Stimulated activated effector memory CD8-positive, alpha-beta T cell treated with anti-CD3 and anti-CD28 coated beads, Interleukin-12 subunit alpha, Interleukin-12 subunit beta, amount 100 ng/mL, for 72 hours (primary cell): ENCODE results near the gene TMEM255B.

Source experiments
- ATAC-seq: fragments of 150-1000 bp; cut with Tn5 transposase; 2 replicates; pipeline ENCODE4 v1.10.0; 2021
- DNase-seq, 2 donors: peaks; one replicate each; pipeline ENCODE4 v3.0.0; 2021 to 2022; ENCODE audit warnings: low spot score in 2 of 2
- H3K27ac Mint-ChIP-seq: one replicate; pipeline ENCODE4 v1.8.0; 2022; ENCODE audit warnings: mild to moderate bottlenecking, mixed read lengths
- H3K36me3 Mint-ChIP-seq: one replicate; pipeline ENCODE4 v1.8.0; 2022; ENCODE audit warnings: mild to moderate bottlenecking, mixed read lengths
- H3K4me1 Mint-ChIP-seq: one replicate; pipeline ENCODE4 v1.8.0; 2022; ENCODE audit warnings: mixed read lengths
- H3K4me3 Mint-ChIP-seq: one replicate; pipeline ENCODE4 v1.8.0; 2022; ENCODE audit warnings: mild to moderate bottlenecking, mixed read lengths
- H3K9me3 Mint-ChIP-seq: one replicate; pipeline ENCODE4 v1.8.0; 2022; ENCODE audit warnings: mixed read lengths

The TMEM255B gene

DNA sequence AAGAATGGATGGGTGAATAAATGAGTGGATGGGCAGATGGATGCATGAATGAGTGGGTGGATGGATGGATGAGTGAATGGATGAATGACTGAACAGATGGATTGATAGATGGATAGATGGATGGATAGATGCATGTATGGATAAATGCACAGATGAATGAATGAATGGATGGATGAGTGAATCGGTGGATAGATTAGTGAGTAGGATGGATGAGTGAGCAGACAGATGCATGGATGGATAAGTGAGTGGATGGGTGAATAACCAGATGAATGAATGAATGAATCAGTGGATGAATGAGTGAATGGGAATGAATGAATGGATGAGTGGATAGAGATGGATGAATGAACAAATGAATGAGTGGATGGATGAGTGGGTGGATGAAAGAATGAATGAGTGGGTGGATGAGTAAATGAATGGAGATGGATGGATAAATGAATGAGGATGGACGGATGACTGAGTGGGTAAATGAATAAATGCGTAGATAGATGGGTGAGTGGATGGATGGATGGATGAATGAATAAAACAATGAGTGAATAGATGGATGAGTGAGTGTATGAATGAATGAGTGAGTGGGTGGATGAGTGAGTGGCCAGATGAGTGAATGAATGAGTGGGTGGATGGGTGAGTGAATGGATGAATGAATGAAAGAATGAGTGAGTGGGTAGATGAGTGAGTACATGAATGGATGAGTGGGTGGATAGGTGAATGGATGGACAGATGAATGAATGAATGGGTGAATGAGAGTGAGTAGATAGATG lies 91.9 kb downstream of the TMEM255B start:
- no peak for ATAC-seq
- DNase-seq: no peak
- Mint-ChIP-seq H3K9me3 (no peaks in the 10 kb centered on the region), H3K4me1 (peaks cover 29% of the 10 kb centered on the region), H3K36me3 (no peaks in the 10 kb centered on the region), H3K27ac (no peak overlapping the region), H3K4me3 (no peak overlapping the region)

DNA sequence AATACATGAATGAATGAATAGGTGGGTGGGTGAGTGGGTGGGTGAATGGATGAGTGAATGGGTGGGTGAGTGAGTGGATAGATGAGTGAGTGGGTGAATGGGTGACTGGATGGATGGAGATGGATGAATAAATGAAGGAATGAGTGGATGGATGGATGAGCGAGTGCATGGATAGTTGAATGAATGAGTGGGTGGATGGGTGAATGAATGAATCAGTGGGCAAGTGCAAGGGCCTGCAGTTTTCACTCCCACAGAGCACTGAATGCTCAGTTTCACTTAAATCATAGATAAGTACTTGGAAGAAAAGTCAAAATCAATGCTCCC lies 92.4 kb downstream of the TMEM255B start:
- Mint-ChIP-seq H3K36me3 (no peaks in the 10 kb centered on the region), H3K4me3 (no peak overlapping the region), H3K27ac (no peak overlapping the region), H3K4me1 (peaks cover 24% of the 10 kb centered on the region), H3K9me3 (no peaks in the 10 kb centered on the region)
- DNase-seq (no peak), ATAC-seq (no peak)

DNA sequence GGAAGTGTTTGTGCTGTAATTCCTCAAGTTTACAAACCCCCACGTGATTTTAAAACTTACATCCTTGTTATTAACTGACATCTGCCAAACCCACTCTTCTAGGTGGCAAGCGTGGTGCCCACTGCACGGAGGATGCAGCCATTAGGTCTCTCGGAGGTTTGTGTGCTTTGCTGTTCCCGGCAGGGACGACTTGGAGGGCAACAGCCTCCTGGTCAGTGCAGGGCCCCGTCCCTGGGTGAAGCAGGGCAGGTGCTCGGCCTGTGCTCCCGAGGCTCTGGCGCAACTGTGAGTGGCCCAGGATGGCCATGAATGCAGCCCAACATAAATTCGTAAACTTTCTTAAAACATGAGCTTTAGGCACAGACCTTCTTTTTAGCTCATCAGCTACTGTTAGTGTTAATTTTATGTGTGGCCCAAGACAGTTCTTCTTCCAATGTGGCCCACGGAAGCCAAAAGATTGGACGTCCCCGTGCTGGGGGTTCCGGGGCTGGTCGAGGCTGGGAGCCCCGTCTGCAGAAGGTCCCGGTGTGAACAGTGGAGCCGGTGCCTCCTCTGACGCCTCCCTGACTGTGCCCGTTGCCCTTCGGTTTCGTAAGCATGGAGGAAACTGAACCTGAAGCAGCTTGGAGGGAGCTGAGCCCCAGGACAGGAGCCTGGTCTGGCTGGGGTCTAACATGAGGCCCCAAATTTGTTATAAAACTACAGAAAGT lies 93.0 kb downstream of the TMEM255B start:
- H3K36me3 Mint-ChIP-seq: no peaks in the 10 kb centered on the region
- no peak for DNase-seq
- H3K4me3 Mint-ChIP-seq: no peak overlapping the region
- peaks cover 19% of the 10 kb centered on the region for H3K4me1 Mint-ChIP-seq
- ATAC-seq: no peak
- no peaks in the 10 kb centered on the region for H3K9me3 Mint-ChIP-seq
- H3K27ac Mint-ChIP-seq: no peak overlapping the region

- ATAC-seq: no peak
- H3K9me3 Mint-ChIP-seq: no peaks in the 10 kb centered on the region
- H3K4me1 Mint-ChIP-seq: peaks cover 19% of the 10 kb centered on the region
- DNase-seq: no peak
- no peak overlapping the region for H3K4me3 Mint-ChIP-seq
- H3K27ac Mint-ChIP-seq: no peak overlapping the region
- H3K36me3 Mint-ChIP-seq: no peaks in the 10 kb centered on the region
Measured at GRCh38 chr13:113852536-113853517, 93.8 kb downstream of the TMEM255B start.

GRCh38 chr13:113853518-113854237 lies 94.7 kb downstream of the TMEM255B start:
- Mint-ChIP-seq H3K27ac (no peak overlapping the region), H3K4me3 (no peak overlapping the region), H3K9me3 (no peaks in the 10 kb centered on the region), H3K4me1 (peaks cover 19% of the 10 kb centered on the region), H3K36me3 (no peaks in the 10 kb centered on the region)
- ATAC-seq (peak; percentile 33), DNase-seq (no peak)

DNA sequence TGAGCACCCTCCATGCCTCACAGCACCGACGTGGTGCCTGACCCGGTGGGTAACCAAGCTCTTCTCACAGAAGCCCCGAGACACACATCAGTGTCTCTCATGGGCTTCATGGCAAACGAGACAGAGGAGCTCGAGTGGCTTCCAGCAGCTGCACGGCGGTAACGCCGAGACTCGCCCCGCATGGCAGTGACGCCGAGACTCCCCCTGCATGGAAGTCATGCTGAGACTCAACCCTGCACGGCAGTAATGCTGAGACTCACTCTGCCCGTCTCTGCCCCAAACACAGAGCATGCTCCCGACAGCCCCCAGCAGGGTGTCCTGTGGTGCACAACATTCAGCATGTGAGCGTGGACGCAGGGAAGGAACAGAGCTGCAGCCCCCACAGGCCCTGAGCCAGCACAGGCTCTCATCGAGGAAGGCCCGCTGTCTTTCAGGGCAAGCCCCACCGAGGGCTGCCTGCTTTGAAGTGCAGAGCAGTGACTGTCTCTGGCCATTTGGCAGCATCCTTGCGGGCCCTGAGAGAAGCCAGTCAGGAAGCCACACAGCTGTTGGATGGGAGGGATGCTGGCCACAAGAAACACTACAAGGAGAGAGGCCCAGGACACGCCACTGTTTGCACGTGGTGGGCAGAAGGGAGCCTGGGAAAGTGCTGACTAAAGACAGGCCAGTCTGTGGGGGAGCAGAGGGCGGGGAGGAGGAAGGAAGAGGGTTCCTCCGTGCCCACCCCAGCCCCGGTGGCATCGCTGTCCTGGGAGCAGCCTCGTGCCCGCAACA lies 95.4 kb downstream of the TMEM255B start:
- ATAC-seq (peak; percentile 49), DNase-seq (no peak)
- Mint-ChIP-seq H3K9me3 (no peaks in the 10 kb centered on the region), H3K4me3 (no peak overlapping the region), H3K4me1 (peaks cover 19% of the 10 kb centered on the region), H3K36me3 (no peaks in the 10 kb centered on the region), H3K27ac (peak overlapping the region; percentile 79)

DNA sequence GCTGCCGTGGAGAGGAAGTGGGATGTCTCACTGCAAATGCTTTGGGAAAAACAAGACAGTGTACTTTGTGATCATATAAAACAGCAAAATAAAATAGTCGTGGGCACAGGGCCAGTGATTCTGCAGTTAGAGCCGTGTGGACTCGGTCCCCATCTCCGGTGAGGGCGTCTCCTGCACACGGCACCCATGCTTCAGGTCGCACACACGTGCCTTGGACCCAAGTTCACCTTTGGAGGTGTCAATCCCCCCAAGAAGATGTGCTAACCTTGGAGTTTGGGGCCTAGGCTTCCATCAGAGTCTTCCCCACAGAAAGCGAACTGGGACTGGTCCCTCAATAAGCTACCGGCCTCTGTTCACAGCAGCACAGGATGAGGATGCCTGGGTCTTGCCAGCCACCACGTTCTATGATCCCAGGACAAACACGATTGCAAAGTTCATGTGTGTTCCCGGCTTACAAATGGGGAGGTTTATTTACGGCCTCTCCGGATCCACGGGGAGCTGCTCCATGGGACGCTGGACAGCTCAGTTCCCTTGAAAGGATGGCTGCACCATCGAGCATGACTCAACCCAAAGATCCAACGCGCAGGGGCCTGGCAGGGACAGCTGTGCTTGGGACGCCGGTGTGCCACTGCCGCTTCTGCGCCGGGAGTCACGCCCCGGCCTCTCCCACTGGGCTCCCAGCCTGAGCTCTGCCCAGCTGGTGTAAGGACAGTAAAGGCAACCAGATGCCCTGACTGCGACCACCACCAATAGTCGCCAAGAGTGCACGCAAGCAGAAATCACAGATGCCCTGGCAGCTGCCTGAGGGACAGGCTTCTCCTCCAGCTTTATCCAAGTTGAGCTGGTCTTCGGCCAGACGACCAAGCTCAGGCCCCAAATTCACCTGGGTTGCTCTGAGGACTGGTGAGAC lies 96.2 kb downstream of the TMEM255B start:
- peak overlapping the region; percentile 79 for H3K27ac Mint-ChIP-seq
- no peaks in the 10 kb centered on the region for H3K36me3 Mint-ChIP-seq
- ATAC-seq: no peak
- peaks cover 19% of the 10 kb centered on the region for H3K4me1 Mint-ChIP-seq
- no peak overlapping the region for H3K4me3 Mint-ChIP-seq
- H3K9me3 Mint-ChIP-seq: no peaks in the 10 kb centered on the region
- no peak for DNase-seq

GRCh38 chr13:113855931-113856715 lies 97.1 kb downstream of the TMEM255B start:
- H3K27ac Mint-ChIP-seq: no peak overlapping the region
- no peaks in the 10 kb centered on the region for H3K9me3 Mint-ChIP-seq
- peaks cover 19% of the 10 kb centered on the region for H3K4me1 Mint-ChIP-seq
- ATAC-seq (no peak), DNase-seq (no peak)
- H3K36me3 Mint-ChIP-seq: no peaks in the 10 kb centered on the region
- H3K4me3 Mint-ChIP-seq: no peak overlapping the region

- DNase-seq: no peak
Measured at GRCh38 chr13:113856716-113857065, 97.7 kb downstream of the TMEM255B start.

GRCh38 chr13:113857531-113858195 lies 98.6 kb downstream of the TMEM255B start:
- Mint-ChIP-seq H3K9me3 (no peaks in the 10 kb centered on the region), H3K27ac (no peak overlapping the region), H3K4me1 (peaks cover 25% of the 10 kb centered on the region), H3K4me3 (no peak overlapping the region), H3K36me3 (no peaks in the 10 kb centered on the region)
- DNase-seq: no peak
- ATAC-seq: no peak

More at GRCh38 chr13:113856716-113857065, 97.7 kb downstream of the TMEM255B start:
- H3K4me3 Mint-ChIP-seq: no peak overlapping the region
- no peak for ATAC-seq
- peaks cover 19% of the 10 kb centered on the region for H3K4me1 Mint-ChIP-seq
- H3K36me3 Mint-ChIP-seq: no peaks in the 10 kb centered on the region
- H3K9me3 Mint-ChIP-seq: no peaks in the 10 kb centered on the region
- H3K27ac Mint-ChIP-seq: no peak overlapping the region

DNA sequence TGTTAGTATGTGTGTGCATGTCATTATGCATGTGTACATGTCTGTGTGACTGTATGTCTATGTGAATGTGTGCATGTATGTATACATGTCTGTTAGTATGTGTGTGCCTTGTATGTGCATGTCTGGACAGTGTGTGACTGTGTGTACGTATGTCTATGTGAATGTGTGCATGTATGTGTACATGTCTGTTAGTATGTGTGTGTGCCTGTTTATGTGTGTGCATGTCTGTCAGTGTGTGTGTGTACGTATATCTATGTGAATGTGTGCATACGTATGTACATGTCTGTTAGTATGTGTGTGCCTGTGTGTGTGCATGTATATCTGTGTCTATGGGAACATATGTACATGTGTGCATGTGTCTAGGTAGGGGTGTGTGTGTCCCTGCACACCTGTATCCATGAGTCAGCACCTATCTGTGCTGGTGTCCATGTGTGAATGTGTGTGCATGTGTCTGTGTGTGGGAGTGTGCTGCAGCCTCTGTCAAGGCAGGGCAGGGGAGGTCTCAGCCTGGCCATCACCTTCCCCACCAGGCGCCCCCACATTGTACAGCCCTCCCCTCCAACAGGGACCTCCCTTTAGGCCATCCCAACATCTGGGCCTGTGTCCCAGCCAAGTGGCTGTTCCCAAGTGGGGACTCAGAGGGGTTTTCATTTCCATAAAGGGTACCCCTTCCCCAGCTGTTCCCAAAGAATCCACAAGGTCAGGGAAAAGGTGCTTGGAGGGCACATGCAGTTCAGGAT lies 100.5 kb downstream of the TMEM255B start:
- Mint-ChIP-seq H3K4me1 (peaks cover 13% of the 10 kb centered on the region), H3K9me3 (no peaks in the 10 kb centered on the region), H3K36me3 (no peaks in the 10 kb centered on the region), H3K27ac (no peak overlapping the region), H3K4me3 (no peak overlapping the region)
- no peak for ATAC-seq
- DNase-seq: no peak

GRCh38 chr13:113860051-113860664 lies 101.1 kb downstream of the TMEM255B start:
- Mint-ChIP-seq H3K9me3 (no peaks in the 10 kb centered on the region), H3K4me1 (peaks cover 10% of the 10 kb centered on the region), H3K27ac (no peak overlapping the region), H3K4me3 (no peak overlapping the region), H3K36me3 (no peaks in the 10 kb centered on the region)
- DNase-seq: no peak
- ATAC-seq: no peak
